Erythroblast (primary cell): ENCODE results near the gene GPATCH2L.

Experiments
- GATA1 ChIP-seq: IDR thresholded peaks from 2 replicates; pipeline ENCODE4 v1.6.1; 2011; ENCODE audit warnings: low read depth, mild to moderate bottlenecking, control low read depth, low read length, moderate library complexity
- POLR2A ChIP-seq: IDR thresholded peaks from 2 replicates; pipeline ENCODE4 v1.6.1; 2011; ENCODE audit warnings: mild to moderate bottlenecking, low read length

DNA sequence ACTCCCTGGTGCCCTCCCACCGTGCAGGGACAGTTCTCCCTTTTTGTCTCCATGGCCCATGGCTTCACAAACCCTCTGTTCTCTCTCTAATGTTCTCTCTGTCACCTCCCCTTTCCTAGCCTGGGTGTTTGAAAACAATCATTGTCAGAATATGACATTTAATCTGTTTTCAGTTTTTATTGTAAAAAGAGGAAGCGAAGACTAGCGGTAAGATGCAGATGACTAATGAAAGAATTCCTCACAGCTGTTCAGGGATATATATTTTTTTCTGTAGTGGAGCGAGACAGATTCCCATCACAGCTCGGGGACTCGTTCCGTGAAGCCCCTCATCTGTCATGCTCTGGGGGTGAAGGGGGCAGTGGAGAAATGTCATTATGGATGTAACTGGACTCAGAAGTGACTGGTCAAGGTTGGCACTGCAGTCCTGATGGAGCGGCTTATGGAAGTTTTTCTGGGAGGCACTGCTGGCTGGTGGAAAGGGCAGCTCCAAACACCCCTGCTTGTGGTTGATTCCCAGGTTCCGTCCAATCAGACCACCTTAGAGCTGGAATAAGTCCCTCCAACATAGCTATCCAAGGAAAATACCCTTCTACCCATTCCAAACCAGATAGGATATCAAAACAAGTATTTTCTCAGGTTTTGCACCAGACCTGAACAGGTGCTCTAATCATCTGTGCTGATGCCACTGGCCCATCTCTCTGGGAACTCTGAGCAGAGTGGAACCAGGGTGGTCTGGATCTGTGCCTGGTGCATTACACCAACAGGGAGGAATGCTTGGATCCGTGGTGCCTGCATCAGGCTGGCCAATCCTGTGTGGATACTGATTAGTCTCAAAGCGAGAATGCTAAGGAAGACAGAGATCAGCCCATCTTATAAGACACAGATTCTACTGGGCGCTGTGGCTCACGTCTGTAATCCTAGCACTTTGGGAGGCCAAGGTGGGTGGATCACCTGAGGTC is 84.7 kb downstream of the GPATCH2L start:
- TF ChIP-seq POLR2A (no peak), GATA1 (no peak)
